GM19372 (cell line): Measurements from ENCODE around the gene KDM4B.
"Not testable (repeated sequence)": the region's sequence is repeated elsewhere in the genome, so short reads cannot be mapped to it uniquely, and the experiment has no call there.

Experiments
- ATAC-seq: cut with Tn5 transposase; IDR thresholded peaks from one replicate; pipeline ENCODE4 v1.9.1; 2021; ENCODE audit warnings: mild to moderate bottlenecking, low read depth, moderate library complexity; ENCODE audit not compliant: unreplicated experiment

Gene KDM4B

DNA sequence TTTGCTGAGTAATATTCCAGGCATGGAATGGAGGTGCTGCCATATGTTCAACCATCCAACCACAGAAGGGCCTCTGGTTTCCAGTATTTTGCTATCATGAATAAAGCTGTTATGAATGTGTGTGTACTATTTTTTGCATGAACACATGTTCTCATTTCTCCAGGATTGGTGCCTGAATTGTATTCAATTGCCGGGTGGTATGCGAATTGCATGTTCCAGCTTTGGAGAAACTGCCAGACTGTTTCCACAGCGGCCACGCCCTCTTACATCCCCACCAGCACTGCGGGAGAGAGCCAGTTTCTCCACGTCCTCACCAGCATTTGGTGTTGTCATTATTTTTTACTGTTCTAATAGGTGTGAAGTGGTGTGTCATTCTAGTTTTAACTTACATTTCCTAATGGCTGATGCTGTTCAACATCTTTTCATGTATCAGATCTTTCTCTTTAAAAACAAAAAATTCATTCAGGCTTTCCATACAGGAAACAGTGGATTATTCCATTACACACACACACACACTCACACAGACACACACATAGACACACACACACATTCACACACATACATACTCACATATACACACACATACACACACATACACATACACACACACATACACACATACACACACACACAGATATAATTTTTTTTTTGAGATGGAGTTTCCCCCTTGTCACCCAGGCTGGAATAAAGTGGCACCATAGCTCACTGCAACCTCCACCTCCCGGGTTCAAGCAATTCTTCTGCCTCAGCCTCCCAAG is 217.6 kb downstream of the KDM4B start:
- no peak for ATAC-seq

GRCh38 chr19:5188548-5189317 is 219.8 kb downstream of the KDM4B start:
- no peak for ATAC-seq

GRCh38 chr19:5189318-5189607 is 220.3 kb downstream of the KDM4B start:
- ATAC-seq = no peak

- ATAC-seq = no peak
These were observed 222.2 kb downstream of the KDM4B start for GRCh38 chr19:5191091-5191490.

- no peak for ATAC-seq
These were observed 223.7 kb downstream of the KDM4B start for GRCh38 chr19:5192568-5192967.

DNA sequence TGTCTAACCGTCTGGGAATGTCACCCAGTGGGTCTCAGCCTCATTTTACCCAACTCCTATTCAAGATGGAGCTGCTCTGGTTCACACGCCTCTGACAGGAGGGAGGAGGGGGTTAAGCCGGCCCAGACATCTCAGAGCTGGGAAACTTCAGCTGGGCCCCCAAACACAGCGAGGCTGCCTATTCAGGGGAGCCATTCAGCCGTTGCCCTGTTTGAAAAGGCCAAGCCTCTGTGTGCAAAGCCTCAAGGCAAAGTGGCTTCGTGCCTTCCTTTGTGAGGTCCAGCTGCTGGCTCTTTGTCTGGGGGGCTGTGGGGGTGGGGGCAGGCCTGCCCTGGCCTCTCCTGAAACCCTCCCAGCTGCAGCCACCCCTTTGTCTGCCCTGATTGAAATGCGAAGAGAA is 224.3 kb downstream of the KDM4B start:
- ATAC-seq = no peak

DNA sequence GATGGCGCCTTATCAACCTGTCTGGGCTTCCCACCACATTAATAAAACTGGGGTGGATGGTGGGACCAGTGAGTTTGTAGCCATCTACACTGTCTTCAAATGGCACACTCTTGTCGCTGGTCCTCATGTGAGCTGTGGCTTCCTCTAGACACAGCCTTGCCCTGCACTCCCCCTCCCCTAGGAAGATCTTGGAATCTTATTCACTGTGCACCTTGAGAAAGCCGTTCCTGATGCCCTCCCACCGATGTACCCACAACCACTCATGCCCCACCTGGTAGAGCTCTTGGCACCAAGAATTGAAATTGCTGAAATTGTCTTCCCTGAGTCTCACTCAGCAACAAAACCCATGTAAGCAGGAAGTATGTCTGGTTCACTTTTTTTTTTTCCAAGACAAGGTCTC is 225.7 kb downstream of the KDM4B start:
- no peak for ATAC-seq

DNA sequence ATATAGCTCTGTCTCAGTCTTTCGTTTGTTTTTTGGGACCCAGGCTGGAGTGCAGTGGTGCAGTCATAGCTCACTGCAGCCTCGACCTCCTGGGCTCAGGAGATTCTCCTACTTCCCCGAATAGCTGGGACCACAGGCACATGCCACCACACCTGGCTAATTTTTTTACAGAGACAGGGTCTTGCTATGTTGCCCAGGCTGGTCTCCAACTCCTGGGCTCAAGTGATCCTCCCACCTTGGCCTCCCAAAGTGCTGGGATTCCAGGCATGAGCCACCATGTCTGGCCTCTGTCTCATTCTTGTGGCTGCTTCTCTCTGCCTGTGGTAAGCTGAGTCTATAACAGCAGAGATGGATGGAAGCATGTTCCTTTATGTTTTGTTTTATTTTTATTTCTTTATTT is 226.7 kb downstream of the KDM4B start:
- not testable (repeated sequence) for ATAC-seq

DNA sequence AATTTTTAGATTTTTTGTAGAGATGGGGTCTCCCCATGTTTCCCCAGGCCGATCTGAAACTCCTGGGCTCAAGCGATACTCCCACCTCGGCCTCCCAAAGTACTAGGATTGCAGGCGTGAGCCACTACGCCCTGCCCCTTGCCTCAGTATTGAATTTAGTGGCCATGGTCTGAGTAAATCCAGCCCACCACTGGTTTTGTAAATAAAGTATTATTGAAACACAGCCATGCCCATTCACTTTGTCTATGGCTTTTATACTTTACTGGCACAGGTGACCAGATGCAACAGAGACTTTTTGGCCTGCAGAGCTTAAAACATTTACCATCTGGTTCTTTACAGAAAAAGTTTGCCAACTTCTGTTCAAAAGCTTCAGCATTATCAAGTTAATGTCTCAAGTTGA is 227.9 kb downstream of the KDM4B start:
- no peak for ATAC-seq

- ATAC-seq = no peak
These were observed 231.9 kb downstream of the KDM4B start for GRCh38 chr19:5200844-5201243.

GRCh38 chr19:5202553-5202952 is 233.6 kb downstream of the KDM4B start:
- ATAC-seq = no peak
